ENCODE measurements around the gene ECPAS. TPM values are rescaled to one million over a fixed set of nuclear protein-coding genes. Genes with fewer than 3 reads are reported as not detected.

The ECPAS gene
- total RNA-seq, 1 experiment from 2014 or later = 106 TPM

DNA sequence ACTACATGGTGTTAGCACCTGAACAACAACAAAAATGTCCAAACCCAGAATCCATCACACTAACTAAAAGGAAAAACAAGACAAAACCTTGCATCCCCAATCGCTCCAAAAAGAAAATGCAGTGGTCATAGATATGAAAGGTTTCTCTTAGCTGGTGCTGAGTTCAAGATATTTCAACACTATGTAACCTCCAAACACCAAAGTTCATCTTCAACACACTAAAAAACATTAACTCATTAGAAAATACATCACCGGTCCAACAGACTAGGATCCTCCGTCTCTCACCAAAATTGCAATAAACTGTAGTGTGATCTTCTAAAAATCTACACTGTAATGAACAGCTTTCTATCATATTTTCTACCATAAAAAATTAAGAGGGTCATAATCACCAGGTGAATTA, 60.8 kb downstream of the ECPAS start:
- no peaks in the 10 kb centered on the region for H3K9me3 Mint-ChIP-seq
- Histone ChIP-seq H3K9ac (ENCODE audit: extremely low read depth, insufficient read length, low read length) (no peak overlapping the region), H3K9me3 (ENCODE audit: control insufficient read depth, low read depth, low read length) (no peaks in the 10 kb centered on the region), H2BK120ac (ENCODE audit: low read depth, low read length, poor library complexity, severe bottlenecking) (no peak overlapping the region), H3K4ac (ENCODE audit: low read depth, low read length) (no peak overlapping the region), H2BK5ac (ENCODE audit: insufficient read length, low read length) (no peak overlapping the region), H3K14ac (ENCODE audit: insufficient read depth, low read length) (no peak overlapping the region), H3K4me2 (ENCODE audit: insufficient read depth, insufficient read length, low read length) (no peak overlapping the region), H2BK20ac (ENCODE audit: low read depth, low read length, poor library complexity, severe bottlenecking) (no peak overlapping the region), H3T11ph (ENCODE audit: low read length) (no peak overlapping the region), H2BK15ac (ENCODE audit: low read depth, low read length) (no peak overlapping the region), H2AFZ (ENCODE audit: low read length) (no peak overlapping the region), H3K27ac (ENCODE audit: insufficient read length, low read depth, low read length) (no peak overlapping the region), H3K23ac (ENCODE audit: insufficient read length, low read depth, low read length) (no peak overlapping the region), H4K5ac (ENCODE audit: insufficient read length, low read depth, low read length) (no peak overlapping the region), H3K18ac (ENCODE audit: insufficient read length, low read depth, low read length) (no peak overlapping the region), H3K56ac (ENCODE audit: insufficient read length, low read depth, low read length) (no peak overlapping the region), H4K20me1 (ENCODE audit: control insufficient read depth, insufficient read depth, insufficient read length) (no peaks in the 10 kb centered on the region), H4K8ac (replicated peaks; ENCODE audit: insufficient read length, low read depth, low read length) (no peak overlapping the region), H3K4me1 (ENCODE audit: insufficient read depth, low read length) (no peaks in the 10 kb centered on the region), H3K23me2 (ENCODE audit: insufficient read length, low read depth, low read length, poor library complexity, severe bottlenecking) (no peaks in the 10 kb centered on the region), H2AK5ac (ENCODE audit: insufficient read length, low read length) (no peak overlapping the region), H4K91ac (ENCODE audit: insufficient read length, low read depth, low read length) (no peak overlapping the region), H2BK12ac (ENCODE audit: insufficient read length, low read depth, low read length) (no peak overlapping the region), H3K79me1 (ENCODE audit: insufficient read depth, low read depth, low read length, poor library complexity, severe bottlenecking) (no peaks in the 10 kb centered on the region), H3K27me3 (ENCODE audit: insufficient read depth, low read length) (no peaks in the 10 kb centered on the region), H3K79me2 (ENCODE audit: insufficient read depth, low read length) (no peaks in the 10 kb centered on the region)
- peak overlapping the region in 2 of 3 experiments; percentile 32 to 41; a peak in 2 of 7 replicates for H3K27ac Mint-ChIP-seq
- no peak overlapping the region for H3K4me3 Mint-ChIP-seq
- DNase-seq = no peak
- no peaks in the 10 kb centered on the region for H3K27me3 Mint-ChIP-seq (ENCODE audit: low read depth)
- peaks cover 13 to 77% (median 55%) of the 10 kb centered on the region in 3 experiments; a peak in 6 of 7 replicates for H3K36me3 Mint-ChIP-seq (ENCODE audit: insufficient read depth in 1 of 3, low read depth in 3 of 3)
- no CpG with 5 or more reads among the region's 3 CpGs for WGBS (ENCODE audit: extremely low coverage, insufficient read length, low lambda C conversion rate)
- TF ChIP-seq CTCF (conservative IDR thresholded peaks at IDR 0.05) = no peak
- no peaks in the 10 kb centered on the region for H3K4me1 Mint-ChIP-seq
